Activated T-cell treated with anti-CD3 and anti-CD28 coated beads for 1 hour (primary cell): ENCODE data around the gene HECW1.

Source experiments
- DNase-seq: peaks from one replicate; pipeline ENCODE4 v3.0.0-alpha.2; 2020; ENCODE audit warnings: low read depth

Gene HECW1

GRCh38 chr7:43148161-43148731 is 35.8 kb downstream of the HECW1 start:
- DNase-seq = no peak

GRCh38 chr7:43151076-43151475 is 38.6 kb downstream of the HECW1 start:
- no peak for DNase-seq

- DNase-seq = no peak
Observed at GRCh38 chr7:43152696-43153095, 40.2 kb downstream of the HECW1 start.

GRCh38 chr7:43155636-43156035 is 43.2 kb downstream of the HECW1 start:
- no peak for DNase-seq

GRCh38 chr7:43163885-43164284 is 51.4 kb downstream of the HECW1 start:
- no peak for DNase-seq

GRCh38 chr7:43164757-43165156 is 52.3 kb downstream of the HECW1 start:
- no peak for DNase-seq

- DNase-seq = no peak
Observed at GRCh38 chr7:43166686-43167085, 54.2 kb downstream of the HECW1 start.

- DNase-seq = no peak
Observed at GRCh38 chr7:43169076-43169475, 56.6 kb downstream of the HECW1 start.

GRCh38 chr7:43170571-43170970 is 58.1 kb downstream of the HECW1 start:
- DNase-seq = no peak

- DNase-seq = no peak
Observed at GRCh38 chr7:43175570-43176200, 63.2 kb downstream of the HECW1 start.

GRCh38 chr7:43179393-43179792 is 66.9 kb downstream of the HECW1 start:
- no peak for DNase-seq

GRCh38 chr7:43192806-43193460 is 80.5 kb downstream of the HECW1 start:
- DNase-seq = no peak

- DNase-seq = no peak
Observed at GRCh38 chr7:43193893-43194292, 81.4 kb downstream of the HECW1 start.

GRCh38 chr7:43195256-43195655 is 82.8 kb downstream of the HECW1 start:
- no peak for DNase-seq

- DNase-seq = no peak
Observed at GRCh38 chr7:43195768-43196167, 83.3 kb downstream of the HECW1 start.

- DNase-seq = no peak
Observed at GRCh38 chr7:43196379-43196778, 83.9 kb downstream of the HECW1 start.

GRCh38 chr7:43198016-43198415 is 85.6 kb downstream of the HECW1 start:
- no peak for DNase-seq

GRCh38 chr7:43198599-43199090 is 86.2 kb downstream of the HECW1 start:
- DNase-seq = no peak

- DNase-seq = no peak
Observed at GRCh38 chr7:43199371-43200160, 87.1 kb downstream of the HECW1 start.

GRCh38 chr7:43201912-43202311 is 89.5 kb downstream of the HECW1 start:
- no peak for DNase-seq

- no peak for DNase-seq
Observed at GRCh38 chr7:43204081-43204480, 91.6 kb downstream of the HECW1 start.

GRCh38 chr7:43205171-43205795 is 92.8 kb downstream of the HECW1 start:
- DNase-seq = no peak
